Stimulated activated CD4-positive, alpha-beta T cell treated with anti-CD3 and anti-CD28 coated beads, Interleukin-4, amount 100 ng/mL, for 24 hours (primary cell): ENCODE results near the gene RTN4.

Experiments
- DNase-seq: peaks from one replicate; pipeline ENCODE4 v3.0.0-alpha.2; 2020

RTN4 gene

DNA sequence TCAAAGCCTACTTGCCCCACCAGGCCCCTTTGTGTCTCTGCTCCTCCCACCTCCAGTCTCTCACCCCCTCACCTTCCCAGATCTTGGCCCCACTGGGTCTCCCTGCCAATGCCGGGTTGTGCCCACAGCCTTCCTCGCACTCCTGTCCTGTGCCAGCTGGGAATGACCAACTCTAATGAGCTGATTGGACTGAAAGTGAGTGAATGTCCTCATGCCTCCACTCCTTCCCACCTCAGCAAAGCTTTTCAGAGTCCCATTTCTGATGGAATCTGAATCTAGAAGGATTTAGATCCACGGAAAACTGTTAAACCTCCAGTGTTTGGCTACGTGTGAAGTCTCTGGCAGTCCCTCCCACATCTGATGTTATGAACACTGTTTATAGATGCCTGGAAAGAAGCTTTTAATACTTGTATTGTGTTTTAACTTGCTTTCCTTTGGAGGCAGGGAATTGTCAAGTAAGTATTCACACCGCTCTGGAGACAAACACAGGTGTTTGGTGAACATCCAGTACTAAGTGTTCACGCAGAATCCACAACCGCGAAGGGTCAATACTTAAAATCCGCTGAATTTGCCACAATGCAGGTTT is 103.9 kb downstream of the RTN4 start:
- no peak for DNase-seq

DNA sequence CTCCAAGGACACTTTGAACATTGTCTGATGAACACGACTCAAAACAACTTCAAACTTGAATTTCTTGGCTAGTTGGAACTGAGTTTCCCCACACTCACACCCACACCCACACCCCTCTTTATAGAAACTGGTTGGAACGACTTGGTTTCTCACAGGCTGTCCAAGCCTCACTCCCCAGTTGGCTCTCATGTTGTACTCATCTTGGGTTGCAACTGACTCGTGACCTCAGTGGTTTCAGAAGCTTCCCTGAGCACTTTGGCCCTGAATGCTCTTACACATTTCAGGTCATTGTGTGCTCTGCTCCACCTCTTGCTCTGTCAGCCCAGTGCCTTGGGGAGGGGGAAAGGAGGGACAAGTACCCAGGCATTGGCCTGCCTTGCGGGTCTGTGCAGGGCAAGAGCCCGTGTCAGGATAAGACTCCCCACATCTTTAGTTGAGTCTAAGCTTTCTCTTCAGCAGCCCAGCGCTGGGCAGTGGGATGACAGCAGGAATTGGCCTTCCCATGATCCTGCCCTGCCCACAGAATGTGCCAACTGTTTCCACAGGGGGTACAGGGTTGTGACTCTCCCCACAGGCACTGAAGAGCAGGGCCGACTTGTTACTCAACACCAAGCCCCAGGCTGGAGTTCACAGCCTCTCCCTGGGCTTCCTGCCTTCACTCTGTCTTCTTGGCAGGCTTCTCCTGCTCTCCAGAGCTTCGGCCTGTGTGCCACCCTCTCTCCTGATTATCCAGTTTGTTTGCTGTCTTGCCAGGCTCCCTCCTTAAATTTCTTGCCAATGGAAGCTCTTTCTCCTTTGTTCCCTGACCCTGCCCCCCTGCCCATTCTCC is 104.6 kb downstream of the RTN4 start:
- peak; percentile 7 for DNase-seq

DNA sequence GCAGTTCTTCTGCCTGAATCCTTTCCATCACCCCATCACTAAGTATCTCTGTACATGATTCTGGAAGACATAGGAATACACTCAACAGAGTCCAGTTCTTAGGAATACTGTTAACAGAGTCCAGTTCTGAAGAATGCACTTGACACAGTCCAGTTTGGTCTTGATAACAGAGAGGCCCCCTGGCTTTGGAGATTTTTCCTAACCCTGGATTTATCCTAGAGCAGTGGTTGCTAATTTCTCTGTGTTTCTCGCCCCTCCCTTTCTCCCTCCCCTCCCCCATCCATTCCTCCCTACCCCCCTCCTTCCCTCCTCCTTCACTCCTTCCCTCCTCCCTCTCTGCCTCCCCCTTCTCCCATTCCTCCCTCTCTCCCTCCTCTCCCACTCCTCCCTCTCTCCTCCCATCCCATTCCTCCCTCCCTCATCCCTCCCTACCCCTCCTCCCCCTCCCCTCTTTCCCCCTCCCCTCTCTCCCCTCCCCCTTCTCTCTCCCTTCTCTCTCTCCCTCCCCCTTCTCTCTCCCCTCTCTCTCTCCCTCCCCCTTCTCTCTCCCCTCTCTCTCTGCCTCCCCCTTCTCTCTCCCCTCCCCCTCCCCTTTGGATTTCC is 105.4 kb downstream of the RTN4 start:
- DNase-seq = no peak

DNA sequence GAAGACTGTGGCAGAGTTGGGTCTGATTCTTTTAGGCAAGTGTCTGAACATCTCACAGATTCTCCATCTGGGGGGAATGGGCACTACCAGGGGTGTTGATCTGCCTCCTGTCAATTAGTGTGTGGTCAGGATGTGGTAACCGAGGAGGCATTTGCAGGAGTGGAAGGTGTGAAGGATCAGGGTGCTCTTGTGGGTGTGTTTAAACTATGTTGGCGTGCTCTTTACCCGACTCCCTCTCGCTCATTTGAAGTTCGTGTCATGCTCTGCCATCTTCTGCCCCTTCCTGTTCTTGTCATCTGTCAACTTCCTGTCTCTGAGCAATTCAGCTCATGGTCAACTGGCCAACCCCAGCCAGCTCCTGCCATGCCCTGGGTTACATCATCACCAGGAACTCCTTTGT is 107.9 kb downstream of the RTN4 start:
- DNase-seq = peak; percentile 4

DNA sequence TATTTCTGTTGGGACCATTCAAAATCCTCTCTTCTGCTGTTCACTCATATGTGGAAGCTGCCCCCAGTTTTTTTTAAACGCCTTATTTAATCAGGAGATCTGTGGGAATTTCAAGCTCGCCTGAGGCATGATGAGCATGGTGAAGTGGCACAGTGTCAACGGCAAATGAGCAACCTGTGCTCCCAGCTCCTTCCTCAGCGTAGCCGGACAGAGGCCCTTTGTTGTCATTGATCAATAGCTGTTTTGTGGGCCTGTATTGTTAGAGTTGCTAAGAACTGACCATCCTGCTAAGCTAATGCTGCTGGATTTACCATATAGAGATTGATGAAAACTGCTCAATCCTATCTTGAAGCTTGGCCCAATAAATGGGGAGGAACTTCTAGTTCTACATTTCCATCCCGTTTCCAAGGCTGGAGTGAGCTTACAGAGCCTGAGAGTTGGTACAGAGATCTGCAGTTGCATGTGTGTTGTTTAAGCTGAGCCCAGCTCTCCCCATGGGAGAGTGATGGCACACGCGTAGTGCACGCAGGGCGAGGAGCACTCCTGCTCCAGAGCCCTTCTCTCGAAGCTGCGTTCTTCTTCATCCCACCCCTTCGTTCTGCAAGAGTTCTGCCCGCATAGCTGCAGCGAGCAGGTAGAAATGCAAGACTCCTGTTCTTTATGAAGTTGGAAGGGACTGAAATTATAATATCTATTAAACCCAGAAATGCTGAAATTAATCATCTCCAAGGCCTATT is 108.8 kb downstream of the RTN4 start:
- DNase-seq = no peak

DNA sequence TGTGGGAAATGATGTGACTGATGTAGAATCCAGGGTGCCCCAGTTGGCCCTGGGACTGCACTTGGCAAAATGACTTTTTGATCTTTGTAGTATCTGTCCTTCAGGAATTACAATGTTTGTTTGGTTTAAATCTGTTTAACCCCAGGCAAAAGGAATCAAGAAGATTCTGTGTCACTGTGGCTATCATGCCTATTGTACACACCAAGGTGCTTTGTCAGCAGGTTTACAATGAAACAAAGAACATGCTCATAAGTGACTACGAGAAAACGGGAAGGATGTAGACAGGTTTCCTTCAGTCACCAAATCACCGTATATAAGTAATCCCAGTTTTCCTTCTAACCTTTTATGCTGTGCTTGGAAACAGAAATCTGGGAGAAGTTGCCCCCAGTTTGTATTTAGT is 109.5 kb downstream of the RTN4 start:
- no peak for DNase-seq

DNA sequence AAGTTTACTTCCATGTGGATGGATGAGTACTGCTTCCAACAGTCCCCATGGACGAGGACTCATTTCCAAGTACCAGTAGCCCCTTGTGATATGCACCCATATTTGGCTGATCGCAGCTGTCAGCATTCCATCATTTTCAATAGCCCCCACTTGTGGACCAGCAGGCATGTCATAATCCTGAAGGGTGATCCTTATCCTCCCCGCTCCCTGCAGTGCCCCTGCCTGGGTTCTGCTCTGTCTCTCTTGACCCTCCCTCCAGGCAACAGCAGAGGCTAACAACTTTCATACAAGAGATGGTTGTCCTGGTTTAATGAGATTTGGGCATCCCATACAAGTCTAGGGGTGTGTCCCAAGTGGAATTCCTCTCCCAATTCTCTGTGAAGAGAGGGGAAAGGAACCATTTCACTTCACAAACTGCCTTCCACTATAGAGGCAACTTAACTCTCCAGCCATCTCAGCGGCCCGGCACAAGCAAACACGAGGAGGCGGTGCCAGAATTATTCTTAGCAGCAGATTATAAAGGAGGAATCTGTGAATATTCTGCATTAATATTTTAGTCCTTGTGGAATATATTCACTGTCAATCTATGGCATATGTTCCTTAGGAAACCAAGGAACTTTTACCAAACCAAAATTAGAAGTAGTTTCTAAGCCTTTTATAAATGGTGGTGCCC is 110.7 kb downstream of the RTN4 start:
- no peak for DNase-seq

DNA sequence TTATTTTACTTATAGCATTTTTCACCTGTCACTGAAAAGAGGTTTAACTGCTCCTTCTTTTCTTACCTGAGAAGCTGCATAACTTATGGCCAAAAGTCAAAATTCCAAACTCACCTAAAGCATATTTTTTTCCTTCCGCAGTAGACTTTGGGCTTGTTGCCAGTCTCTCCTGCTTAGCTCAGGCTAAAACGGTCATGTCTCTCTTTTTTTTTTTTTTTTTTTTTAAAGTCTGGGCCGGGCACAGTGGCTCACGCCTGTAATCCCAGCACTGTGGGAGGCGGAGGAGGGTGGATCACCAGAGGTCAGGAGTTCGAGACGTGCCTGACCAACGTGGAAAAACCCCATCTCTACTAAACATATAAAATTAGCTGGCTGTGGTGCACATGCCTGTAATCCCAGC is 113.5 kb downstream of the RTN4 start:
- no peak for DNase-seq

DNA sequence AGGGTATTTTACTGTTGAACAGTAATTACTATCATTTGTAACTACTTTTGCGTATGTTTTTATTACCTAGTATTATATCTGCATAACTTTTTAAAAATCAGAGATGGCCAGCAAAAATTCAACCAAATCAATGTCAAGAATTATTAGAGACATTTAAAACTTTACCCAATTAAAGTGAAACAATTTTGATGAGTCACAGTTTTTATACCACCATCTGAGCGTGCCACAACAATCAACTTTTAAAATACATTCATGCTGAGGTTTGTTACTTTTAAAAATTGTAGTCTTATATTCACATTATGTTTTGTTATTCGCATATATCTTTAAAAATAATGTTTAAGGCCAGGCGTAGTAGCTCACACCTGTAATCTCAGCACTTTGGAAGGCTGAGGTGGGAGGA is 114.9 kb downstream of the RTN4 start:
- DNase-seq = no peak

DNA sequence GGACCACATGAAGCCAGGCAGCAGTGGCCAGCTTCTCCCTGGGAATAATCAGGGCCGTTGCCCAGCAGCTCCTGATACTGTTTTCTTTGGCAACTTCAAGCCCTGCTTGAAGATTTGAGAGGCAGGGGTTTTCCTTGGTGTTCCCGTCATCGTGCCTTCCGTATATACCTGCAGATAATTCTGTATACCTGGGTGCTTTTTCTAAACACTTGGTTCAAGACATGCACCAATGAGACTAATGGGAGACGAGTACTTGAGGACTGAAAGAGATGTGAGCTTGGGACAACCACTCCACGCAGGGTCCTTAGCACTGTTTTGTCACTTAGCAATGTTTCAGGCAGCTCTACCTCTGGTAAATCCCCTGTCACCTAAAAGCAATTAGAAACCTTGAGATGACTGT is 118.8 kb downstream of the RTN4 start:
- DNase-seq = no peak

DNA sequence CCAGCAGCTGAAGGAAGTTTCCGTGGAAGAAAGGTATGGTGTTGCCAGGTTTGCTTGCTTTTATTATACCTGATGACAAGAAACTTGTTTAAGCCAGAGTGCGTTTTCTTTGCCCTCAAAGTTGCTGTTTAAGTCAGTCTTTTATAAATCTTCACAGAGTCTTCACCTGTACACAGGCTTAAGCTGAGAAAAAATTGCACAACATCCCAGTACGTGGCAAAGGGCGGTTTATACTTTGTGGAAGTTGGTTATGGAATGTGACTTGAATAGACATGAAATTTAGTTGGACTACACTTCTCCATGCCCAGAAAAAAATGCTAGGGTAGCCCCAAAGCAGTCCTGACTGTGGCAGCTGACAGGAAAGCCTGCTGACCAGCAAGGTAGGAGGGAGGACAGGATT is 121.5 kb downstream of the RTN4 start:
- DNase-seq = no peak

DNA sequence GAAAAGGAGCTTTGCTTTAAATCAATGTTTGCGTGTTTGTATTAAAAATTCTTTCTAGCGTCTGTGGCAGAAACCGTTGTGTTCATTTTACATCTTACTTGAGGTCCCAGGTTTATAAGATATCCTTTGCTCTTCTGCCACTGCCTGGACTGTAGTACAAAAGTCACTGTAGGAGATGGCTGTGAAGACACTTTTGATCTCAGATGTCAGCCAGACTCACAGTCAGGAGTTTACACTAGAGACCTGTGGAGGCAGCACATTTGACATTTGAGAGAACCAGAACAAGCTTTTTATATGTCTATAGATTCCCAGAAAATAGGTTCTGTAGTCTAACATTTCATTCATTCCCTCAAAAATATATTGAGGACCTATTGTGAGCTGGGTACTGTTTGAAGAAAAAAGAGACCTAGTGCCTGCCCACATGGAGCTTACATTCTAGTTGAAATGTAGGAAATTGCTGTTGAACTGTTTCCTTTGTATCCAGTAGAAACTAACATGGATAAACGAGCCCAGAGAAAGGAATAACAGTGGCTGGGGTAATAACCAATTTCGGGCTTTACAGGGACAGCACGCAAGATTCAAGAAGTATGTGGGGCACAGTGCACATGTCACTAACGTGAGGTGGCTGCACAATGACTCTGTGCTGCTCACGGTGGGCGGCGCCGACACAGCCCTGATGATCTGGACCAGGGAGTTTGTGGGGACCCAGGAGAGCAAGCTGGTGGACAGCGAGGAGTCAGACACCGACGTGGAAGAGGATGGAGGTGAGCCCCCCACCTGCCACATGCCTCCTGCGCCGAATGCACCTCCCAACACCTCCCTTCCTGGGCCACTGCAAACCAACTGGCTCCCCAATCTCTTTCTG is 122.3 kb downstream of the RTN4 start:
- no peak for DNase-seq

DNA sequence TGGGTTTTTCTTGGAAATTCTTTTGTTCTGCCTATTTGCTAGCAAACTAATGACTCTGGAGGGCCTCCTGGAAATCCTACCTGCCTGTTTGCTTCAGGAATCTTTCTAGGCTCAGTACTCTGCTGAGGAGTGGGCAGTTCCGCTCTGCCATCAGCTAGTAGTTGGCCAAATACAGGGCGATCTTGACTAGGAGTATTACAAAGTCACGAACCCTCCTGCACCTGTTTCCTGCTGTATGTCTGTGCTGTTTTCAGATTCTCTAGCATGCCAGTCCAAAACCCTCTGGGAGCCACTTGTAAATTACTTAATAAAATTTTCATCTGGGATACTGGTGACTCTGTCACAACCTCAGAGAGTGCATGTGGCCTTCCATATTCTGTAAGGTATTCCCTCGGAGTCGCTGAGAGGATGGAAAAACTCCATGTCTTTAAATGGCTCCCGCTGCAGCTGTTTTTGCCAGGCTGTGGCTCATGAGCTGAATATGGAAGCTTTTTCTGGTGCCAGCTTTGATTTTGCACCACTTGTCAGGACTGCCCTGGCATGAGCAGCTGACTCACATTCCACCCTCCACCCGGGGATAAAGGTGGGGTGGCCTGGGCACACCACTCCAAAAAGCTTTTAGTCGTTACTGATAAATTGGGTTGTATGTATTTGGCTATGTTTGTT is 123.0 kb downstream of the RTN4 start:
- DNase-seq = no peak

DNA sequence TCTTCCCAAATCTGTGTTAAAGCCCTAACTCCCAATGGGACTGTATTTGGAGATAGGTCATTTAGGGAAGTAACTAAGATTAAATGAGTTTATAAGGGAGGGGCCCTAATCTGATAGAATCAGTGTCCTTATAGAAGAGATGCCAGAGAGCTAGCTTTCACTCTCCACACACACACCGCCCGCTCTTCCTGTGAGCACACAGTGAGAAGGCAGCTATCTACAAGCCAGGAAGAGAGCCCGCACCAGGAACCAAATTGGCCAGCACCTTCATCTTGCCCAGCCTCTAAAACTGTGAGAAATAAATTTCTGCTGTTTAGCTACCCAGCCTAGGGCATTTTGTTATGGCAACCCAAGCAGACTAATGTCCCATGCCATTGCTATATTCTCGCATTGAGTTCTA is 125.2 kb downstream of the RTN4 start:
- no peak for DNase-seq

DNA sequence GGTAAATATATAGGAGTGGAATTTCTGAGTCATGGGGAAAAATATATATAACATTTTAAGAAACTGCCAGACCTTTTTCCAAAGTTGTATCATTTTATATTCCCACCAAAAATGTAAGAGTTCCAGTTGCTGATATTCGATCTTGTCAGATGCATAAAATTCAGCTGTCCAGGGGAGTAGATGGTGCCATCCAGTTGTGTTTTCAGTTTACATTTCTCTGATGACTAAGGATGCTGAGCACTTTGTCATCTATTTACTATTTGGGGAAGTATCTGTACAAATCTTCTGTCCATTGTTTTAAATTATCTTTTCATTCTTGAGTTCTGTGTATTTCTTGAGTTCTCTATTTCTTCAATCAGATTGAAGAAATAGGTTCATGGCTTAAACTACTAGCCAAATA is 126.1 kb downstream of the RTN4 start:
- DNase-seq = no peak
